Osteocyte (in vitro differentiated cells): ENCODE measurements around the gene PCDHGC5. TPM values are rescaled to one million over a fixed set of nuclear protein-coding genes. Genes with fewer than 3 reads are reported as not detected.

Experiments used
- DNase-seq: peaks from one replicate; pipeline ENCODE4 v3.0.0; 2021; ENCODE audit warnings: mixed read lengths; ENCODE audit not compliant: unreplicated experiment; ENCODE audit errors: extremely low spot score
- H3K27ac Mint-ChIP-seq: one replicate; pipeline ENCODE4 v1.8.0; 2021; ENCODE audit warnings: mild to moderate bottlenecking, mixed read lengths; ENCODE audit not compliant: unreplicated experiment
- H3K27me3 Mint-ChIP-seq: one replicate; pipeline ENCODE4 v1.8.0; 2021; ENCODE audit warnings: mixed read lengths; ENCODE audit not compliant: unreplicated experiment
- H3K36me3 Mint-ChIP-seq: one replicate; pipeline ENCODE4 v1.8.0; 2021; ENCODE audit warnings: mixed read lengths; ENCODE audit not compliant: unreplicated experiment
- H3K4me1 Mint-ChIP-seq: one replicate; pipeline ENCODE4 v1.8.0; 2021; ENCODE audit warnings: mixed read lengths; ENCODE audit not compliant: unreplicated experiment
- H3K4me3 Mint-ChIP-seq: one replicate; pipeline ENCODE4 v1.8.0; 2021; ENCODE audit warnings: mild to moderate bottlenecking, moderate library complexity, mixed read lengths; ENCODE audit not compliant: unreplicated experiment
- H3K9me3 Mint-ChIP-seq: one replicate; pipeline ENCODE4 v1.8.0; 2021; ENCODE audit warnings: mixed read lengths; ENCODE audit not compliant: unreplicated experiment
- total RNA-seq: library from RNA; stranded (reverse); gene quantifications from 2 replicates; pipeline ENCODE4 v1.2.1, GENCODE V29; 2021
- TF ChIP-seq, protein P1 (sequence below): fragments of 200-600 bp; sonication (generic); IDR thresholded peaks from 2 replicates; pipeline ENCODE4 v1.5.0; 2021; ENCODE audit warnings: antibody characterized with exemption, mild to moderate bottlenecking, moderate library complexity

The PCDHGC5 gene
- total RNA-seq, 1 donor from 2014 or later: 1.4 TPM

DNA sequence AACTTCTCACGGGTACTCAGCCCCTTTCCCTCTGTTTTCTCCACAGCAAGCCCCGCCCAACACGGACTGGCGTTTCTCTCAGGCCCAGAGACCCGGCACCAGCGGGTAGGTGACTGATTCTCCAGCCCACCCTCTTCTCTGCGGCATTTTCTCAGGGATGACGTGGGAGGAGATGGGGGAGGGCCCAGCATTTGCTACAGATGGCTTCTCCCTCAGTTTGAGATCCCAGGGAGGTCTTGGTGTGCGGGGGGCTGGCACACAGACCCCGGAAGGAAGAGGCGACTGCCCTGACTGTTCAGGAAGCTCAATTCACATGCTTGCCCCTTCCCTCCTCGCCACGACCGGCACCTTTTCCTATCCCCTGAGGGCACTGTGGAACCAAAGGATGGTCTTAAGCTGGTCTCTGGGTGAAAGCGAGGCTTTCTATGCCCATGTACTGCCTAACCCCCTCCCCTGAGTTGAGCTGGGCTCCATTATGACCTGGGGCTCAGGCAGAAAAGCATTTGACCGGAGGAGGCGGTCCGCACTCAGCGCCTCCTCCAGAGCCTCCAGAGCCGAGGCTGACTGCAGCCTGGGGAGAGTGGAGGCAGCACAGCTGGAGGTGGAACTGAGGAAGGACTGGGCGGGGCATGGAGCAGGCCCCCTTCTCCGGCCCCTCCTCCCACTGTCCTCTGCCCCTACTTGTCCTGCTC, 6.0 kb downstream of the PCDHGC5 start:
- TF ChIP-seq, protein P1, sequence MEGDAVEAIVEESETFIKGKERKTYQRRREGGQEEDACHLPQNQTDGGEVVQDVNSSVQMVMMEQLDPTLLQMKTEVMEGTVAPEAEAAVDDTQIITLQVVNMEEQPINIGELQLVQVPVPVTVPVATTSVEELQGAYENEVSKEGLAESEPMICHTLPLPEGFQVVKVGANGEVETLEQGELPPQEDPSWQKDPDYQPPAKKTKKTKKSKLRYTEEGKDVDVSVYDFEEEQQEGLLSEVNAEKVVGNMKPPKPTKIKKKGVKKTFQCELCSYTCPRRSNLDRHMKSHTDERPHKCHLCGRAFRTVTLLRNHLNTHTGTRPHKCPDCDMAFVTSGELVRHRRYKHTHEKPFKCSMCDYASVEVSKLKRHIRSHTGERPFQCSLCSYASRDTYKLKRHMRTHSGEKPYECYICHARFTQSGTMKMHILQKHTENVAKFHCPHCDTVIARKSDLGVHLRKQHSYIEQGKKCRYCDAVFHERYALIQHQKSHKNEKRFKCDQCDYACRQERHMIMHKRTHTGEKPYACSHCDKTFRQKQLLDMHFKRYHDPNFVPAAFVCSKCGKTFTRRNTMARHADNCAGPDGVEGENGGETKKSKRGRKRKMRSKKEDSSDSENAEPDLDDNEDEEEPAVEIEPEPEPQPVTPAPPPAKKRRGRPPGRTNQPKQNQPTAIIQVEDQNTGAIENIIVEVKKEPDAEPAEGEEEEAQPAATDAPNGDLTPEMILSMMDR: no peak
- H3K27me3 Mint-ChIP-seq: no peaks in the 10 kb centered on the region
- peaks cover 48% of the 10 kb centered on the region for H3K4me1 Mint-ChIP-seq
- H3K9me3 Mint-ChIP-seq: no peaks in the 10 kb centered on the region
- H3K4me3 Mint-ChIP-seq: peak overlapping the region; percentile 46
- H3K27ac Mint-ChIP-seq: peak overlapping the region; percentile 91
- H3K36me3 Mint-ChIP-seq: peaks cover 16% of the 10 kb centered on the region
- no peak for DNase-seq

DNA sequence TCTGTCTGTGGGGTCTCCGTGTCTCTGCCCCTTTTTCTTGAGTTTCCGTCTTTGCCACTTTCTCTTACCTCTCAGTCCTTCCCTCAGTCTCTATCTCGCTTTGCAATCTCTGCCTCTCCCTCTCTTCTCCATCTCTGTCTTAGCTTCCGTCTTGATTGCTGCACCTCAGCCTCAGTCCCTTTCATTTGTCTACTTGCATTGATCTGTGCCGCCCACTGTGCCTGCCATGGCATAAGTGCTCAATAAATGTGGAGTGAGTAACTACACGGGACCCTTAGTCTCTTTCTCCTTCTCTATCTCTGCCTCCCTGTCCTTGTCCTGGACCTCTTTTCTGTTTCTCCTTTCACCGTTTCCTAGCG, 6.6 kb downstream of the PCDHGC5 start:
- H3K27ac Mint-ChIP-seq: peak overlapping the region; percentile 91
- H3K9me3 Mint-ChIP-seq: no peaks in the 10 kb centered on the region
- H3K4me3 Mint-ChIP-seq: peak overlapping the region; percentile 46
- DNase-seq: no peak
- H3K36me3 Mint-ChIP-seq: peaks cover 16% of the 10 kb centered on the region
- H3K4me1 Mint-ChIP-seq: peaks cover 48% of the 10 kb centered on the region
- no peaks in the 10 kb centered on the region for H3K27me3 Mint-ChIP-seq
- TF ChIP-seq, protein P1: no peak

DNA sequence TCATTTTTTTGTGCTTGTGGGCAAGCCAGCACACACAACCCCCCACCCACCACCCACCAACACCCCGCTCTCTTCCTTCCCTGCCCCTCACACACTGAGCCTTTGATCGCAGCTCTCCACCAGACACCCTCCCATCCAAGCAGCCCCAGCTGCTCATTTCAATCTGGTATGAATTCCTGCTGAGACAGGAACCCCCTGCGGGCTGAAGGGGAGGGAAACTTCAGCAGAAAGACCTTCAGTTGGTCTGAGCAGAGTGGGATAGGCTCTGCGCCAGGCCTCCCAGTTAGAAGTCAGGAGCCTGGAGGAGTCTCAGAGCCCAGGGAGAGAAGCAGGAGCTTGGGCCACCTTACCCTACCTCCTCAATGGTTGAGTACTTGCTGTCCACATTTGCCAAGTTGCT, 7.2 kb downstream of the PCDHGC5 start:
- Mint-ChIP-seq H3K27ac (peak overlapping the region; percentile 91), H3K27me3 (no peaks in the 10 kb centered on the region), H3K4me1 (peaks cover 48% of the 10 kb centered on the region), H3K4me3 (peak overlapping the region; percentile 46), H3K9me3 (no peaks in the 10 kb centered on the region), H3K36me3 (peaks cover 14% of the 10 kb centered on the region)
- no peak for DNase-seq
- TF ChIP-seq, protein P1: no peak

DNA sequence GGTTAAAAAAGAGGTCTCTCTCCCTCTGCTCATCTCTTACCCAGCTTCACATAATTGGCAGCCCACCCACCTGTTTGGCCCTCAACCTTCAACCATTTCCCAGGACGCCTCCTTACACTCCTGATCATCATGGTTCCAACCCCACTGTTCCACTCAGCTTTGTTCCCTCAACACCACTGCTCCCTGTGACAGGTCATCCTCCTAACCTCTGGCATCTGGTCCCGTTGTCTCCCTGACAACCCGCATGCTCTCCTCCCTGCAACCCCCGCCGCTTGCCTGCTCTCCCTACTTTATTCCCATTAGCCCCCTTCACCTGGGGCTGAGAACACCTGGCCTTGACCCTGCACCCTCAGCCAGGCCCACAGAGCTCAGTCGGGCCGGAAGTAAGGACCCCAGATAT, 12.9 kb downstream of the PCDHGC5 start:
- Mint-ChIP-seq H3K9me3 (no peaks in the 10 kb centered on the region), H3K4me3 (no peak overlapping the region), H3K27ac (peak overlapping the region; percentile 57), H3K36me3 (peaks cover 18% of the 10 kb centered on the region), H3K27me3 (no peaks in the 10 kb centered on the region), H3K4me1 (peaks cover 24% of the 10 kb centered on the region)
- TF ChIP-seq, protein P1: no peak
- DNase-seq: no peak

DNA sequence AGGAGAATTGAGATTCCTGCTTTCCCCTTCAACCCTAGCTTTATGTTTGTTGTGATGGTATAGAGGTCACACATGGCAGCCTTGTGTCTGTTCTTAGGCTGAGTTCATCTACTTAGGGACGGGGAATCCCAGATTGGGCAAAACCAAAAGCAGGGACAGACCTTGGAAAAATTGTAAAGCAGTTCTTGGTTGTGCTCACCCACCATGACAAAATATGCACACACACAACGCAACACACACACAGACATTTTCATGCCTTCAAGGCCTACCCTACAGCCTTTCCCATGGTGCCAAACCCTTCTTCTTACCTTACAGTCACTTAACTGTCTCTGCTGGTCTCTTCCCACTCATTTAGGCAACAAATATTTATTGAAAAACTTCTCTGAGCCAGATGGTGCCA, 14.8 kb downstream of the PCDHGC5 start:
- TF ChIP-seq, protein P1: no peak
- H3K27me3 Mint-ChIP-seq: no peaks in the 10 kb centered on the region

More for the DNA sequence above, 14.8 kb downstream of the PCDHGC5 start:
- no peak for DNase-seq
- Mint-ChIP-seq H3K4me3 (no peak overlapping the region), H3K9me3 (no peaks in the 10 kb centered on the region), H3K36me3 (peaks cover 13% of the 10 kb centered on the region), H3K4me1 (peaks cover 31% of the 10 kb centered on the region), H3K27ac (no peak overlapping the region)
